Measurements from ENCODE around the gene SLC38A3.

DNA sequence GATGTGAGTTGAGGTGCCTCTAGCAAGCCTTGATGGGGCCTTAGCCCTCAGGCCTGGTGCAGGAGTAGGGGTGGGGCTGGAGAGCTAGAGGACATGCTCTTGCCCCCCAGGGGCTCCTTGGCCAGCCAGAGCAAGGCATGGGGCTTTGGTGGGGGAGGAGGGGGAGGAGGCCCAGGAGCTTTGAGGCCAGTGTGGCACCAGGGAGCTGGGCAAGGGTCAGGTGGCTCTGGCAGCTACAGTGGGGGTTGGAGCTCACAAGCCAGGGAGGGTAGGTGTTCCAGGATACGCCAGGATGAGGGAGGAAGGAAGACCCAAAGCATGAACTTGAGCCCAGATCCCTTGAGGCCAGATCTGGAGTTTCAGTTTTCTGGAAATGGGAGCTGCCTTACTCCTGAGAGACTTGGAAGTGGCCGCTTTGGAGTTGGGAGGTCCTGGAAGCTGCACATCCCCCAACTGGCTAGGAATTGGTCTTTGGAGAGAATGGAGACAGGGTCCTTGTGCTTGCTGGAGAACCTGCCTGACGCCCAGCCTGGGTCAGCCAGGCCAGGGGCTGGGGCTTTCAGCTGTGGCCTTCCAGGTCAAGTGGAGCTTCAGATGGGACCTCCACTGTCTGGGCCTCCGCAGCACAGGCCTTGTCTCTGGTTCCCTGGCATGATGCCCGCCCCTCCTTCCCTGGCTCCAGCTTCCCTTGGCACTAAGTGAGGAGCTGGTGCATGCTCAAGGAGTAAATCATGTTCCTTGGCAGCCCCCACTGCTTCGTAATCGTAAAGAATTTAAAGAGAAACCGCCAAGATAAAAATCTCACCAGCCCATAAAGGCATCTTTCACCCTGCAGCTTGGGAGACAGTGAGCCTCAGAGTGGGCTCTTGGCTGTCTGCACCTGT is 41.3 kb upstream of the SLC38A3 start:
- TF ChIP-seq CTCF (IDR thresholded peaks at IDR 0.05) (no peak), EZH2 (IDR thresholded peaks at IDR 0.05) (no peak)

All from neural progenitor cell (in vitro differentiated cells).